Measurements from ENCODE around the gene SMAD1. TPM values are rescaled to one million over a fixed set of nuclear protein-coding genes. Genes with fewer than 3 reads are reported as not detected.

SMAD1 gene
- total RNA-seq, 2 donors from 2014 or later = 25.1 to 28.3 TPM

DNA sequence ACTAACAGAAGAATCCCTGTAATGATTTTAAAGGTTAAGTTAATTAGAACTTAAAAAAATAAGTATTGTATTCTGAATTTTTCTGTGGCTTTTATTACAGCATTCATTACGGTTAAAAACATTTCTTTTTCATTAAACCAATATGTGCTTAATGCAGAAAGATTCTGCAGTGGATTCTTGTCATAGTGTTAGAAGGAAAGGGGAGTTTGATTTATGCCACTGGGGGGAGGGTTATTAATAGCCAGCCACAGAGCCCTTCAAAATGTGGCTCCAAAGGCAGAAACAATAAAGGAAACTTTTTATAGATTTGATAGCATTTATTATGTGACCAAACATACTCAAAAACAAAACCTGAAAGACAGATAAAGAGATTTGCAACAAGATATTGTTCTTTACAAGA lies 9.1 kb downstream of the SMAD1 start:
- peaks cover 42% of the 10 kb centered on the region for H3K4me1 Mint-ChIP-seq

DNA sequence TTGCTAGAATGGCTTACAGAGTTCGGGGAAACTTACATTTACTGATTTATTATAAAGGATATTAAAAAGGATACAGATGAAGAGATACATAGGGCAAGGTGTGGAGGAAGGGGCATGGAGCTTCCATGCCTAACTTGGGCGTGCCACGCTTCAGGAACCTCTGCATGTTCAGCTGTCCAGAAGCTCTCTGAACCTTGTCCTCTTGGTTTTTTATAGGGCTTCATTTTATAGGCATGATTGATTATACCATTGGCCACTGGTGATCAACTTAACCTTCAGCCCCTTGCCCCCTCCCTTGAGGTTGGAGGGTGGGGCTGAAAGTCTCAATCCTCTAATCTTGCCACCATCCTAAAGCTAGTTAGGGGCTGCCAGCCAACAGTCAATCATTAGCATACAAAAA lies 10.7 kb downstream of the SMAD1 start:
- Mint-ChIP-seq H3K9me3 (no peaks in the 10 kb centered on the region), H3K4me3 (no peak overlapping the region), H3K36me3 (ENCODE audit: low read depth) (no peaks in the 10 kb centered on the region), H3K27ac (no peak overlapping the region), H3K27me3 (ENCODE audit: insufficient read depth) (no peaks in the 10 kb centered on the region), H3K4me1 (peaks cover 35% of the 10 kb centered on the region)
- H3K4me3 ChIP-seq (ENCODE audit: low read length) = peak overlapping the region; percentile 46
- DNase-seq = no peak
- 92 to 94% methylated on average over 3 of the region's 3 CpGs for WGBS, 2 experiments (ENCODE audit: insufficient coverage in 1 of 2, insufficient read length in 1 of 2)
- no peak overlapping the region for H3K27ac ChIP-seq (ENCODE audit: low read depth, low read length)
- no peaks in the 10 kb centered on the region for H3K36me3 ChIP-seq (ENCODE audit: control insufficient read depth, insufficient read depth, low read length)
- H3K4me1 ChIP-seq (ENCODE audit: control insufficient read depth, insufficient read depth, low read length) = peaks cover 13% of the 10 kb centered on the region
- H3K9me3 ChIP-seq (ENCODE audit: control insufficient read depth, low read length) = no peaks in the 10 kb centered on the region
- TF ChIP-seq, protein P1, sequence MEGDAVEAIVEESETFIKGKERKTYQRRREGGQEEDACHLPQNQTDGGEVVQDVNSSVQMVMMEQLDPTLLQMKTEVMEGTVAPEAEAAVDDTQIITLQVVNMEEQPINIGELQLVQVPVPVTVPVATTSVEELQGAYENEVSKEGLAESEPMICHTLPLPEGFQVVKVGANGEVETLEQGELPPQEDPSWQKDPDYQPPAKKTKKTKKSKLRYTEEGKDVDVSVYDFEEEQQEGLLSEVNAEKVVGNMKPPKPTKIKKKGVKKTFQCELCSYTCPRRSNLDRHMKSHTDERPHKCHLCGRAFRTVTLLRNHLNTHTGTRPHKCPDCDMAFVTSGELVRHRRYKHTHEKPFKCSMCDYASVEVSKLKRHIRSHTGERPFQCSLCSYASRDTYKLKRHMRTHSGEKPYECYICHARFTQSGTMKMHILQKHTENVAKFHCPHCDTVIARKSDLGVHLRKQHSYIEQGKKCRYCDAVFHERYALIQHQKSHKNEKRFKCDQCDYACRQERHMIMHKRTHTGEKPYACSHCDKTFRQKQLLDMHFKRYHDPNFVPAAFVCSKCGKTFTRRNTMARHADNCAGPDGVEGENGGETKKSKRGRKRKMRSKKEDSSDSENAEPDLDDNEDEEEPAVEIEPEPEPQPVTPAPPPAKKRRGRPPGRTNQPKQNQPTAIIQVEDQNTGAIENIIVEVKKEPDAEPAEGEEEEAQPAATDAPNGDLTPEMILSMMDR (conservative IDR thresholded peaks at IDR 0.05) = no peak
- H3K9ac ChIP-seq (ENCODE audit: extremely low read depth, low read length, poor library complexity, severe bottlenecking) = no peak overlapping the region
- no peaks in the 10 kb centered on the region for H3K27me3 ChIP-seq (ENCODE audit: control insufficient read depth, insufficient read depth, low read length, poor library complexity, severe bottlenecking)

More for the DNA sequence above, 9.1 kb downstream of the SMAD1 start:
- no peaks in the 10 kb centered on the region for H3K27me3 ChIP-seq (ENCODE audit: control insufficient read depth, insufficient read depth, low read length, poor library complexity, severe bottlenecking)
- H3K36me3 Mint-ChIP-seq (ENCODE audit: low read depth) = no peaks in the 10 kb centered on the region
- peaks cover 13% of the 10 kb centered on the region for H3K4me1 ChIP-seq (ENCODE audit: control insufficient read depth, insufficient read depth, low read length)
- no peak overlapping the region for H3K4me3 Mint-ChIP-seq
- TF ChIP-seq, protein P1 (conservative IDR thresholded peaks at IDR 0.05) = no peak
- no peaks in the 10 kb centered on the region for H3K27me3 Mint-ChIP-seq (ENCODE audit: insufficient read depth)
- H3K4me3 ChIP-seq (ENCODE audit: low read length) = no peak overlapping the region
- no CpG with 5 or more reads among the region's 1 CpG for WGBS, 2 experiments (ENCODE audit: insufficient coverage in 1 of 2, insufficient read length in 1 of 2)
- no peak overlapping the region for H3K27ac ChIP-seq (ENCODE audit: low read depth, low read length)
- no peak for DNase-seq
- H3K9me3 Mint-ChIP-seq = no peaks in the 10 kb centered on the region
- no peak overlapping the region for H3K9ac ChIP-seq (ENCODE audit: extremely low read depth, low read length, poor library complexity, severe bottlenecking)
- no peaks in the 10 kb centered on the region for H3K36me3 ChIP-seq (ENCODE audit: control insufficient read depth, insufficient read depth, low read length)
- no peak overlapping the region for H3K27ac Mint-ChIP-seq
- no peaks in the 10 kb centered on the region for H3K9me3 ChIP-seq (ENCODE audit: control insufficient read depth, low read length)

DNA sequence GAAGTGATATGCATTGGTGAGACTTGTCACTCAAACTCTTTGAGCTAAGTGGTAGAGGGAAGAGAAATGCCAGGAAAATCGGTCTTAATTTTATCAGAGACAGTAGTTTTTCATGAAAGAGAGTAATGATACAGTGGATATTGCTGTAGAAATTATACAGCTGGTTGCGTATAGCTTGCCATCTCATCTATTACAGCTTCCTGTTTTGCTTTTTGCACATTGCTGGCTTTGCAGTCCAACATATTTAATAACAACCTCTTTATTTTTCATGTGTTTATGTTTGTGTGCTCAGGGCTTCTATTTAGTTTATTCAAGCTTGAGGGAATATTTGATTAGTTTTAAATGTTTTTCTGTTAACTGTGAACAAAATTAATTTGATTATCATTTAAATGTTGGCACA lies 11.5 kb downstream of the SMAD1 start:
- Histone ChIP-seq H3K4me1 (ENCODE audit: control insufficient read depth, insufficient read depth, low read length) (peaks cover 13% of the 10 kb centered on the region), H3K27ac (ENCODE audit: low read depth, low read length) (no peak overlapping the region), H3K9ac (ENCODE audit: extremely low read depth, low read length, poor library complexity, severe bottlenecking) (no peak overlapping the region), H3K4me3 (ENCODE audit: low read length) (peak overlapping the region; percentile 46), H3K27me3 (ENCODE audit: control insufficient read depth, insufficient read depth, low read length, poor library complexity, severe bottlenecking) (no peaks in the 10 kb centered on the region), H3K36me3 (ENCODE audit: control insufficient read depth, insufficient read depth, low read length) (no peaks in the 10 kb centered on the region), H3K9me3 (ENCODE audit: control insufficient read depth, low read length) (no peaks in the 10 kb centered on the region)
- TF ChIP-seq, protein P1 (conservative IDR thresholded peaks at IDR 0.05) = no peak
- no peak overlapping the region for H3K27ac Mint-ChIP-seq
- H3K4me1 Mint-ChIP-seq = peaks cover 30% of the 10 kb centered on the region
- no peak for DNase-seq
- no peaks in the 10 kb centered on the region for H3K36me3 Mint-ChIP-seq (ENCODE audit: low read depth)
- WGBS, 2 experiments (ENCODE audit: insufficient coverage in 1 of 2, insufficient read length in 1 of 2) = 79 to 100% methylated on average over 1 of the region's 2 CpGs
- no peaks in the 10 kb centered on the region for H3K9me3 Mint-ChIP-seq
- no peaks in the 10 kb centered on the region for H3K27me3 Mint-ChIP-seq (ENCODE audit: insufficient read depth)
- no peak overlapping the region for H3K4me3 Mint-ChIP-seq
